Ishikawa (cell line): Measurements from ENCODE around the gene PDK1.

ENCODE experiments used
- CEBPB ChIP-seq: IDR thresholded peaks from 2 replicates; pipeline ENCODE4 v1.6.1; 2012
- EGR1 ChIP-seq: IDR thresholded peaks from 2 replicates; pipeline ENCODE4 v1.6.1; 2012
- EP300 ChIP-seq: IDR thresholded peaks from 2 replicates; pipeline ENCODE4 v1.6.1; 2012; ENCODE audit warnings: borderline replicate concordance
- NFIC ChIP-seq: IDR thresholded peaks from 2 replicates; pipeline ENCODE4 v1.6.1; 2012
- RAD21 ChIP-seq: IDR thresholded peaks from 2 replicates; pipeline ENCODE4 v1.6.1; 2012; ENCODE audit warnings: low read depth
- TAF1 ChIP-seq: IDR thresholded peaks from 2 replicates; pipeline ENCODE4 v1.6.1; 2012; ENCODE audit warnings: low read depth, mild to moderate bottlenecking

- TF ChIP-seq EP300 (no peak), EGR1 (no peak), TAF1 (no peak), CEBPB (no peak), RAD21 (no peak), NFIC (no peak)
Observed at GRCh38 chr2:172580544-172580943, 24.7 kb downstream of the PDK1 start.
